NCI-H1105 (cell line): Measurements from ENCODE around the gene CLIC4.
"Not testable (repeated sequence)": the region's sequence is repeated elsewhere in the genome, so short reads cannot be mapped to it uniquely, and the experiment has no call there.

Experiments
- DNase-seq: peaks from one replicate; lab custom pipeline; 2025; lab: John Stamatoyannopoulos, UW

CLIC4 gene

GRCh38 chr1:24745711-24746413 lies 615 bp downstream of the CLIC4 start:
- DNase-seq, result no peak

- no peak for DNase-seq
Measured at GRCh38 chr1:24748191-24749121, 3.2 kb downstream of the CLIC4 start.

GRCh38 chr1:24749252-24749651 lies 4.0 kb downstream of the CLIC4 start:
- DNase-seq, result no peak

- no peak for DNase-seq
Measured at GRCh38 chr1:24749886-24750285, 4.6 kb downstream of the CLIC4 start.

- no peak for DNase-seq
Measured at GRCh38 chr1:24751833-24752232, 6.6 kb downstream of the CLIC4 start.

GRCh38 chr1:24752305-24752704 lies 7.1 kb downstream of the CLIC4 start:
- DNase-seq, result no peak

GRCh38 chr1:24754229-24754628 lies 9.0 kb downstream of the CLIC4 start:
- no peak for DNase-seq

GRCh38 chr1:24755323-24755722 lies 10.1 kb downstream of the CLIC4 start:
- not testable (repeated sequence) for DNase-seq

- DNase-seq, result no peak
Measured at GRCh38 chr1:24756395-24756794, 11.1 kb downstream of the CLIC4 start.

- DNase-seq, result no peak
Measured at GRCh38 chr1:24759492-24759891, 14.2 kb downstream of the CLIC4 start.

- no peak for DNase-seq
Measured at GRCh38 chr1:24761582-24761981, 16.3 kb downstream of the CLIC4 start.

GRCh38 chr1:24762133-24762676 lies 17.0 kb downstream of the CLIC4 start:
- no peak for DNase-seq

- DNase-seq, result no peak
Measured at GRCh38 chr1:24763671-24764070, 18.4 kb downstream of the CLIC4 start.

- DNase-seq, result no peak
Measured at GRCh38 chr1:24764439-24764838, 19.2 kb downstream of the CLIC4 start.

GRCh38 chr1:24764848-24765247 lies 19.6 kb downstream of the CLIC4 start:
- DNase-seq, result no peak

- no peak for DNase-seq
Measured at GRCh38 chr1:24765308-24765988, 20.2 kb downstream of the CLIC4 start.

- no peak for DNase-seq
Measured at GRCh38 chr1:24767351-24767750, 22.1 kb downstream of the CLIC4 start.

- DNase-seq, result no peak
Measured at GRCh38 chr1:24768873-24769605, 23.8 kb downstream of the CLIC4 start.

- no peak for DNase-seq
Measured at GRCh38 chr1:24769656-24770651, 24.7 kb downstream of the CLIC4 start.

GRCh38 chr1:24770881-24771280 lies 25.6 kb downstream of the CLIC4 start:
- no peak for DNase-seq
